ENCODE data around the gene RHEBL1. TPM values are rescaled to one million over a fixed set of nuclear protein-coding genes. Genes with fewer than 3 reads are reported as not detected.
A peak's percentile ranks its signal among the peaks of the same experiment; 100 is the strongest.

Gene RHEBL1
- total and polyA plus RNA-seq, 9 donors: 0.18 to 1.2 (median 0.45) TPM; not detected in 2

DNA sequence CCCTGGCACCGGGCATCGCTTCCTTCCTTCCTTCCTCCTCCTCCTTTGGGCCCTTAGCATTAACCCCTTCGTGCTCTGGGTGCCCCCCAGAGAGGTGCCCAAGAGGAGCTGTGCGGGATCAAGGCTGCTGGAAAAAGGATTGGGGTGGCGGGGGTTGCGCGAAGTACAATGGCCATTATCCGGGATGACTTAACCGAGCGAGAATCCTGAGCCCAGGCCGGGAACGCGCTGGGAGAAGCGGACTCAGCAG lies 22.0 kb upstream of the RHEBL1 start:
- TF ChIP-seq EP300 (IDR thresholded peaks at IDR 0.05): no peak
- TF ChIP-seq POLR2A (IDR thresholded peaks at IDR 0.05): no peak
- TF ChIP-seq CTCF (IDR thresholded peaks at IDR 0.05): no peak
- no peak for DNase-seq
- Histone ChIP-seq H3K4me3 (peak overlapping the region; percentile 1), H3K27me3 (peaks cover 3% of the 10 kb centered on the region), H3K36me3 (no peaks in the 10 kb centered on the region), H3K27ac (no peak overlapping the region), H3K9me3 (no peaks in the 10 kb centered on the region), H3K4me1 (ENCODE audit: insufficient read depth) (peaks cover 13% of the 10 kb centered on the region)
- WGBS, 3 donors: 5 to 8% (median 5%) methylated on average over 14 of the region's 14 CpGs
- intact Hi-C loops (cut with DNase I): loop anchor here in 2 of 4 donors (5.0 to 10.0 kb wide), 2 partner anchors 141 to 143 kb away; no protein-coding TSS in a partner anchor

DNA sequence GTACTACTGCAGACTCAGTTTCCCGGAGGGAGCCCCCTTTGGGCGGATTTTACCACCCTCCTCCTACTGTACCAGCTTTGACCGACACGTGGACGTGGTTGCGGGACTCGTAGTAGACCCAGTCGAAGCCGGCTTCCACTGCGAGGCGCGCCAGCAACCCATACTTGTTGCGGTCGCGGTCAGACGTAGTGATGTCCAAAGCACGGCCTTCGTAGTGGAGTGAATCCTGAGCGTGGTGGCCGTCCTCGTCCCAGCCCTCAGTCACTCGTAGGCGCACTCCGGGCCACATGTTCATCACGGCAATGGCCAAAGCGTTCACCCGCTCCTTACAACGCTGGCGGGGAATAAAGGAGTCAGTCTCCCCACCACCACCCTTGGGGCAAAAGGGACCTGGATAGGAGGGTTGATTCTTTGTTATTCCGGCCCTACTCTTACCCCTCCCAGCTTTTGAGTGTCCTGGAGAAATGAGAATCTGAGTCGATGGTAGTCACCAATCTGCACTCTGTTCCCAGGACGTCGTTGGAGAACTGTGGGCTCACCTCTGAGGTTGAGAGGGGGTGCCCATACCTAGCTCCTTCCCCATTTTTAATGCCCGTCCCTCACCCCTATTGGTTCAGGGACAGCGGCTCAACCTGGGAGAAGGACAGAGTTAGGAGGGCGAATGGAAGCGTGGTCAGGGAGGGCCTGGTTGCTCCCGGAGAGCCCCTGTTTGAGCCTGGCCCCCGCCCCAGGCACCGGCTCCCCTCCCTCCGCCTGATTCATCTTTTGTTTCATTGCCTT lies 21.5 kb upstream of the RHEBL1 start:
- Histone ChIP-seq H3K36me3 (no peaks in the 10 kb centered on the region), H3K27ac (no peak overlapping the region), H3K4me3 (no peak overlapping the region), H3K27me3 (peaks cover 3% of the 10 kb centered on the region), H3K9me3 (no peaks in the 10 kb centered on the region), H3K4me1 (ENCODE audit: insufficient read depth) (peaks cover 13% of the 10 kb centered on the region)
- WGBS, 3 donors: 76 to 81% (median 79%) methylated on average over 41 of the region's 41 CpGs
- no peak for TF ChIP-seq CTCF (IDR thresholded peaks at IDR 0.05)
- TF ChIP-seq POLR2A (IDR thresholded peaks at IDR 0.05): no peak
- TF ChIP-seq EP300 (IDR thresholded peaks at IDR 0.05): no peak
- intact Hi-C loops (cut with DNase I): loop anchor here in 2 of 4 donors (5.0 to 10.0 kb wide), 2 partner anchors 141 to 144 kb away; no protein-coding TSS in a partner anchor
- peak in 1 of 5 donors; percentile 46 for DNase-seq

GRCh38 chr12:49089821-49090773 lies 20.3 kb upstream of the RHEBL1 start:
- DNase-seq: peak in 4 of 5 donors; percentile 52 to 72 (median 60)
- Histone ChIP-seq H3K9me3 (no peaks in the 10 kb centered on the region), H3K36me3 (no peaks in the 10 kb centered on the region), H3K4me3 (peak overlapping the region; percentile 7), H3K4me1 (ENCODE audit: insufficient read depth) (peaks cover 13% of the 10 kb centered on the region), H3K27ac (no peak overlapping the region), H3K27me3 (peaks cover 3% of the 10 kb centered on the region)
- intact Hi-C loops (cut with DNase I): loop anchor here (2.0 to 10.0 kb wide), 5 partner anchors 31 to 147 kb away; no protein-coding TSS in a partner anchor
- TF ChIP-seq POLR2A (IDR thresholded peaks at IDR 0.05) (no peak), EP300 (IDR thresholded peaks at IDR 0.05) (no peak), CTCF (IDR thresholded peaks at IDR 0.05) (no peak)
- WGBS, 3 donors: 3 to 7% (median 5%) methylated on average over 53 to 88 of the region's 88 CpGs

GRCh38 chr12:49088932-49089330 lies 19.2 kb upstream of the RHEBL1 start:
- peaks cover 13% of the 10 kb centered on the region for H3K4me1 ChIP-seq (ENCODE audit: insufficient read depth)
- 67 to 76% (median 72%) methylated on average over 6 of the region's 6 CpGs for WGBS, 3 donors
- no peak for DNase-seq
- no peaks in the 10 kb centered on the region for H3K9me3 ChIP-seq
- intact Hi-C loops (cut with DNase I): loop anchor here in 3 of 4 donors (2.0 to 5.0 kb wide), 3 partner anchors 32 to 148 kb away; no protein-coding TSS in a partner anchor
- no peak for TF ChIP-seq POLR2A (IDR thresholded peaks at IDR 0.05)
- no peak for TF ChIP-seq CTCF (IDR thresholded peaks at IDR 0.05)
- TF ChIP-seq EP300 (IDR thresholded peaks at IDR 0.05): no peak
- H3K4me3 ChIP-seq: no peak overlapping the region
- H3K27me3 ChIP-seq: peaks cover 3% of the 10 kb centered on the region
- no peaks in the 10 kb centered on the region for H3K36me3 ChIP-seq
- no peak overlapping the region for H3K27ac ChIP-seq

Data from ovary (tissue), 9 donors.